NB4 (cell line): ENCODE data around the gene RCAN2.

ENCODE experiments used
- CTCF ChIP-seq: IDR thresholded peaks from one replicate; pipeline ENCODE4 v1.5.1; 2012; ENCODE audit warnings: low read depth, low read length
- TF ChIP-seq, protein P1 (sequence below): IDR thresholded peaks from 2 replicates; pipeline ENCODE4 v1.6.1; 2011; ENCODE audit warnings: low read depth, low read length

DNA sequence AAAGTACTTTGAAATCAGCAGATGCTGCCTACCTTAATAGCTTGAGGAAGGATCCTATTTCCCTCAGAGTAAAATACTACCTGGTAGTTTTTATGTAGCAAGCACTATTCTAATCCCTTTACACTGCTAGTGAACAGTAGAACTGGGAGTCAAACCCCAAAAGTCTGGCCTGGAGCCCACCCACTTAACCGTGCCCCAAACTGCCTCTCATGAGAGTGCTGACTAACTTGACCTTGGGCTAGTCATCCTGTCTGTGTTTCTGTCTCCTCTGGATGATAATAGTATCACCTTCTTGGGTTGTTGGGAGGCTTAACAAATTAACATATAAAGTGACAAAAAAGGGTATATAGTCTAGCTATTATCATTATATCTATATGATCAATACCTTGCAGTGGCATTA lies 140.5 kb downstream of the RCAN2 start:
- TF ChIP-seq CTCF: no peak
- TF ChIP-seq, protein P1, sequence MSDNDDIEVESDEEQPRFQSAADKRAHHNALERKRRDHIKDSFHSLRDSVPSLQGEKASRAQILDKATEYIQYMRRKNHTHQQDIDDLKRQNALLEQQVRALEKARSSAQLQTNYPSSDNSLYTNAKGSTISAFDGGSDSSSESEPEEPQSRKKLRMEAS: no peak
